Stimulated activated CD8-positive, alpha-beta memory T cell treated with anti-CD3 and anti-CD28 coated beads, Interleukin-12 subunit alpha, Interleukin-12 subunit beta, amount 100 ng/mL, for 4 hours (primary cell): Measurements from ENCODE around the gene SPPL2B.
"Not testable (repeated sequence)": the region's sequence is repeated elsewhere in the genome, so short reads cannot be mapped to it uniquely, and the experiment has no call there.

Experiments used
- DNase-seq: peaks from one replicate; pipeline ENCODE4 v3.0.0-alpha.2; 2020; ENCODE audit warnings: low read depth

SPPL2B gene

GRCh38 chr19:2328401-2329148 lies at the start of gene SPPL2B, which contains the start of gene LSM7:
TSS of gene SPPL2B (plus strand) at chr19:2328684. CDS start at chr19:2328710, 26 bp downstream.
TSS of gene LSM7 (minus strand) at chr19:2328586. CDS start at chr19:2328566, 20 bp downstream.
- DNase-seq, result peak; percentile 89

- DNase-seq, result no peak
These were observed 47.7 kb upstream of the SPPL2B start for GRCh38 chr19:2280633-2281264.

- DNase-seq, result not testable (repeated sequence)
These were observed 47.0 kb upstream of the SPPL2B start for GRCh38 chr19:2281265-2282061.

GRCh38 chr19:2282062-2282861 lies 46.2 kb upstream of the SPPL2B start, which contains the start of gene PEAK3:
TSS of gene PEAK3 (minus strand) at chr19:2282175. CDS start at chr19:2280931, 1,244 bp downstream.
- no peak for DNase-seq

- DNase-seq, result no peak
These were observed 45.6 kb upstream of the SPPL2B start for GRCh38 chr19:2282862-2283237.

GRCh38 chr19:2283835-2284507 lies 44.5 kb upstream of the SPPL2B start:
- no peak for DNase-seq

- no peak for DNase-seq
These were observed 41.9 kb upstream of the SPPL2B start for GRCh38 chr19:2286402-2287140.

GRCh38 chr19:2287585-2288337 lies 40.7 kb upstream of the SPPL2B start:
- no peak for DNase-seq

- DNase-seq, result no peak
These were observed 40.1 kb upstream of the SPPL2B start for GRCh38 chr19:2288338-2288817.

GRCh38 chr19:2288818-2289713 lies 39.4 kb upstream of the SPPL2B start:
- DNase-seq, result no peak

- no peak for DNase-seq
These were observed 38.6 kb upstream of the SPPL2B start for GRCh38 chr19:2289714-2290435.

GRCh38 chr19:2290441-2291184 lies 37.9 kb upstream of the SPPL2B start:
- DNase-seq, result no peak

GRCh38 chr19:2291185-2291751 lies 37.2 kb upstream of the SPPL2B start:
- no peak for DNase-seq

GRCh38 chr19:2294687-2295335 lies 33.7 kb upstream of the SPPL2B start:
- DNase-seq, result no peak

GRCh38 chr19:2296141-2296540 lies 32.3 kb upstream of the SPPL2B start:
- no peak for DNase-seq

- no peak for DNase-seq
These were observed 28.0 kb upstream of the SPPL2B start for GRCh38 chr19:2300533-2300932.
